Measurements from ENCODE around the gene AVL9.
"Not testable (repeated sequence)": the region's sequence is repeated elsewhere in the genome, so short reads cannot be mapped to it uniquely, and the experiment has no call there.

The AVL9 gene

DNA sequence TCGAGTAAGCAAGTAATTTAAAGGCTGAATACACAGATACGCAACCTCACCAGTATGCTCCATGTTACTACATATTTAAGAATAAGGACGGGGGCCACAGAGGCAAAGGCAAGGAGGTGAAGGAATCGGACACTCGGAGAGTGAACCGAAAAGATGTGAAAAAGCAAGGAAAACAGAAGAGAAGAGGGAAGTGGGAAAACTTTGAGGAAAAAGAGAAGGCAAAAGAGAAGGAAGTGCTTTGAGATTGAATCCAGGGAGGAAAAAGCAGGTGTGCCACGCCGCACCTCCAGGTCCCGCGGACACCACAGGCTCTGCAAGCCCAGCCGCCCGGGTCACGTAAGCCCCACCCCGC lies 367 bp upstream of the AVL9 start:
- DNase-seq (ENCODE audit: extremely low read depth in 1 of 2, low read depth in 1 of 2), result no peak

DNA sequence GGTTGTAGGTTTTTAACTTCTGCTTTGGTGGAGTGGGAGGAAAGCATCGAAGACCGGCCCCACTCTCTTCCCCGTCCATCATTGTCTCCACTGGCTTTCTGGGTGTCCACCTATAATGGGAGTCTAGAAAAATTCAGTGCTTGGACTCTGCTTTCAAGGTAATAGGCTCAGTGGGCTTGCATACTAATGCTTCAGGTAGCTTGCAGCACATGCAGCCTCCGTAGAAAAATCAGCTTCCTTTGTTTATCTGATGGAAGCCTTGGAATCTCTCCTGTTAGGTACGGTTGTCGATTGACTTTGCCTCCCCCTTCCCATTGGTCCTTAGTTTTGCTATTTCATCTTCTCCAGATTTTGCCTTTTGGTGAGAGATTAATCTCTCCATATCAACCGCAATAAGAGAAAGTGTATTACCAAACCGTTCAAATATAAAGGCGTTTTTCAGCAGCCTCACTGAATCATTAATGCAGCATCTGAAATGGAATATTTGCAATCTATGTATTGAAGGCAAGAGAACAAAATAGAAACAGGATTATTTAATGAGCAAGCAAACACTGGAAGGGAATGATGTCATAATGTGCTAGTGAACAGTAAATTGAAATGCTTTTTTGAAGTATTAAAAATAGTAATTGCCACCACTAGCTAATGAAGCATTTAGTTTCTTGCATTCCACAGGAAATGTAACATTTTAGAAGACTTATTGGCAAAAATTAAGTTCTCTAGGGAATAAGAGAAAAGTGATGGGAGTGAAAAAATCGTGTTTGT lies 944 bp downstream of the AVL9 start:
- DNase-seq (ENCODE audit: extremely low read depth in 1 of 2, low read depth in 1 of 2), result no peak

DNA sequence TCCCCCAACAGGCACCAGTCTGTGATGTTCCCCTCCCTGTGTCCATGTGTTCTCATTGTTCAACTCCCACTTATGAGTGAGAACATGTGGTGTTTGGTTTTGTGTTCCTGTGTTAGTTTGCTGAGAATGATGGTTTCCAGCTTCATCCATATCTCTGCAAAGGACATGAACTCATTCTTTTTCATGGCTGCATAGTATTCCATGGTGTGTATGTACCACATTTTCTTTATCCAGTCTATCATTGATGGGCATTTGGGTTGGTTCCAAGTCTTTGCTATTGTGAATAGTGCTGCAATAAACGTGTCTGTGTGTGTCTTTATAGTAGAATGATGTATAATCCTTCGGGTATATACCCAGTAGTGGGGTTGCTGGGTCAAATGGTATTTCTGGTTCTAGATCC lies 4.5 kb downstream of the AVL9 start:
- not testable (repeated sequence) for DNase-seq (ENCODE audit: extremely low read depth in 1 of 2, low read depth in 1 of 2)

DNA sequence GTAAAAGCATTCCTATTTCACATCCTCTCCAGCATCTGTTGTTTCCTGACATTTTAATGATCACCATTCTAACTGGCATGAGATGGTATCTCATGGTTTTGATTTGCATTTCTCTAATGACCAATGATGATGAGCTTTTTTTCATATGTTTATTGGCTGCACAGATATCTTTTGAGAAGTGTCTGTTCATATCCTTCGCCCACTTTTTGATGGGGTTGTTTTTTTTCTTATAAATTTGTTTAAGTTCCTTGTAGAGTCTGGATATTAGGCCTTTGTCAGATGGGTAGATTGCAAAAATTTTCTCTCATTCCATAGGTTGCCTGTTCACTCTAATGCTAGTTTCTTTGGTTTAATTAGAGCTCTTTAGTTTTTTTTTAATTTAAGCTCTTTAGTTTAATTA lies 4.9 kb downstream of the AVL9 start:
- not testable (repeated sequence) for DNase-seq (ENCODE audit: extremely low read depth in 1 of 2, low read depth in 1 of 2)

DNA sequence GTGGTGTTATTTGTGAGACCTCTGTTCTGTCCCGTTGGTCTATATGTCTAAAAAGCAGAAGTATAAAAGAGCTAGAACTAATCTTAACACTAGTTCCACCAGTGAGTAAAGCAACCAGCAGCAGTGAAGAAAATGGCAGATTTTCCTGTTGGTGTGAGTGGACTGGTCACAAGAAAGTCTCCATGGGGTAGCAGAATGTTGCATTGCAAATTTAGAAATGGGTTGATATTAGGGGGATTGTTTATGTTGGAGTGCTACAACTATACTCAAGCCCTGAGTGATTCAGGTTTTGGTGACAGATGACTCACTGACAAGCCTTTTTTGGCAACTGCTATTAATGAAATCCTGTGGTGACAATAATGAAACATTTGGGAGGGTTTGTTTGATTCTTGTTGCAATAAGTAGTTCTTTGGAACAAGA lies 5.6 kb downstream of the AVL9 start:
- no peak for DNase-seq (ENCODE audit: extremely low read depth in 1 of 2, low read depth in 1 of 2)

DNA sequence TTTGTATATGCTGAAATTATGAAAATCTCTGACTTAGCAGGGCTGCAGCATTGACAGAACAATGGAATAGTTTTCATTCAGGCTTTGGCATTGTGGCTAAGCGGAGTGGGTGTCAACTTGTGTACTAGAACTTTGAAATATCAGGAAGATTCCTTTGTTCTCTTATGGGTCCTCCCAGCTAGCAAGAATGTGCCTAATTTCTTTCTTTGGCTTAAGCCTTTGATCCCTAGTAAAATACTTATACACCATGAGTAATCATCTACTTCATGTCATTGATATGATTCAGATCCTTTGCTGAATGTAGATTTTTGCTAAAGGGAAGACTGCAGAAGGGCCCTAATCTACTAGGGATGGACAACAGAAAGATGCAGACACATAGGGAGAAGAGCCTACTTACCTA lies 6.2 kb downstream of the AVL9 start:
- DNase-seq (ENCODE audit: extremely low read depth in 1 of 2, low read depth in 1 of 2), result no peak

DNA sequence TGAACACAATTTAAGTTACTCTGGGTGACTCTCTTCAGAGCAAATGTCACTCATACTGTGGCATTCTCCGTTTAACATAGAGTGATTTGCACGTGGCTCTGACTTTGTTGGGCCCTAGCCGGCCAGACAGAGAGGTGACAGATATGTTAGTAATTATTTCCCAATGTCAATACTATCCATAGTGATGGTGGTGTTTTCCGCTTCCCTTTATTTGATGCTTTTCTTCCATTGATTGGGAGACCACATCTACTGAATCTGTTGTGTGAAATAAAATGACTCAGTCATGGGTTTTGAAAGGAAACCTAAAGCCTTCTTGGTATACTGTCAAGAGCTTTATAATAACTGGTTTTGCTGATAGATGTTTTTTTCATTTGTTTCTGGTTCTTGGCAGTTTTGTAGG lies 7.4 kb downstream of the AVL9 start:
- no peak for DNase-seq (ENCODE audit: extremely low read depth in 1 of 2, low read depth in 1 of 2)

DNA sequence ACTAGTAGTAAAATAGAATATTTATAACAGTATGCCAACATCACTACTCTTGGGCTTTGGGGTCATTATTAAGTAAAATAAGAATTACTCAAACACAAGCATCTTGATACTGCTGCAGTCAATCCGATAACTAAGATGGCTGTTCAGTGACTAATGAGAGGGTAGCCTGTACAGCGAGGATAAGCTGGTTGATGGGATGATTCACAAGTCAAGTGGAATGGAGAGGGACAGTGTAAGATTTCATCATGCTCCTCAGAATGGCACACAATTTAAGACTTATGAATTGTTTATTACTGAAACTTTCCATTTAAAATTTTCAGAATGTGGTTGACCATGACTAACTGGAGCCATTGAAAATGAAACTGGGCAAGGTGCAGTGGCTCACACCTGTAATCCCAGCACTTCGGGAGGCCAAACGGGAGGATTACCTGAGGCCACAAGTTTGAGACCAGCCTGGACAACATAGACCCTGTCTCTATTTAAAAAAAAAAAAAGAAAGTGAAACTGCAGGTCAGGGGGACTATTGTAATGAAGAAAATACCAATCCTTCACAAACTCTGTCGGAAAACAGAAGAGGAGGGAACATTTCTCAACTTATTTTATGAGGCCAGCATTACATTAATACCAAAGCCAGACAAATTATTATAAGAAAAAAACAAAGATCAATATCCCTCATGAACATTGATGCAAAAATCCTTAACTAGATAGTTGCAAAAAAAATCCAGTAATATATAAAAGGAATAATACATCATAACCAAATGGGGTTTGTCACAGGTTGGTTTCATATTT lies 11.2 kb downstream of the AVL9 start:
- DNase-seq (ENCODE audit: extremely low read depth in 1 of 2, low read depth in 1 of 2), result no peak

DNA sequence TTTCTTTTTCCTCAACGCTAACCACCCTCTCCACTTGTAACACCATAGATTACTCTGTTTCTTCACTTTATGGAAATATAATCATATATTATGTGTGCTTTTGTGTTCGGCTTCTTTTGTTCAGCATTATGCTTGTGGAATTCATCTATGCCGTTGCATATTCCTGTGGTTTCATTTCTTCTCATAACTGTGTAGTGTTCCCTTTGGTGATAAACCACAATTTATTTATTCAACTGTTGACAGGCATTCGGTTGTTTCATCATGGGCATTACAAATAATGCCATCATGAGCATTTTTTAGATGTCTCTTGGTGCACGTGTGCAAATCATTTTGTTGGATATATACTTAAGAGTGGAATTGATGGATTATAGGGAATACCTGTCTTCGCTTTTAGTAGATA lies 12.1 kb downstream of the AVL9 start:
- no peak for DNase-seq (ENCODE audit: extremely low read depth in 1 of 2, low read depth in 1 of 2)

DNA sequence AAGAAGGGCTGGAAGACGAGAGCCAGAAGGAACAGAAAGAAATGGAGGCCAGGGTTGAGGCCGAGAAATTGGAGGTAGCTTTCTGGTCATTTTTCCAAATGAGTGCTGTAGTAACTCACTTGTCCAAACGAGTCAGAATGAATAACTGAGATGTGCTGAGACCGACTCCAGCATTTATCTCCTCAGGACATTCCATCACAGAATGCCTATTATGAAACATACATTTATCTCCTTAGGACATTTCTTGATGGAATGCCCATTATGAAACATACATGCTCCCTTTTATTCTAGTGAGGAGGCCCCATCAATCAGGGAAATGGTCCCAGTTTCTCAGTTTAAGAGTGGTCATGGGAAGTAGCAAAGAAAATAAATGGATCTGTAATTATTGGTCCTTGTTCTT lies 16.5 kb downstream of the AVL9 start:
- DNase-seq (ENCODE audit: extremely low read depth in 1 of 2, low read depth in 1 of 2), result no peak

DNA sequence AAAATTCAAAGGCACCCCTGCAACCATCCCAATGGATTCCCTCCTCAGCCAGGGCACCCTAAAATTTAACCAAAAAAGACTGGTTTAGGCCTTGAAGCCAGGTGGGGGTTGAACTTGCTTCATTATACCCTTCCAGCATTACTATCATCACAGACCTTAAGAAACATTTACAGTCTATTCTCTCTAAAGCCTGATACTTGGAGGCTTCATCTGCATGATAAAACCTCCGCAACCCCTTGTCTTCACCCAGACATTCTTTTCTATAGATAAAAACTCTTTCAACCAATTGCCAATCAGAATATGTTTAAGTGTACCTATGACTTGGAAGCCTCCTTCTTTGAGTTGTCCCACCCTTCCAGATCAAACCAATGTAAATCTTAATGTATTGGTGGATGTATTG lies 17.9 kb downstream of the AVL9 start:
- DNase-seq (ENCODE audit: extremely low read depth in 1 of 2, low read depth in 1 of 2), result no peak

DNA sequence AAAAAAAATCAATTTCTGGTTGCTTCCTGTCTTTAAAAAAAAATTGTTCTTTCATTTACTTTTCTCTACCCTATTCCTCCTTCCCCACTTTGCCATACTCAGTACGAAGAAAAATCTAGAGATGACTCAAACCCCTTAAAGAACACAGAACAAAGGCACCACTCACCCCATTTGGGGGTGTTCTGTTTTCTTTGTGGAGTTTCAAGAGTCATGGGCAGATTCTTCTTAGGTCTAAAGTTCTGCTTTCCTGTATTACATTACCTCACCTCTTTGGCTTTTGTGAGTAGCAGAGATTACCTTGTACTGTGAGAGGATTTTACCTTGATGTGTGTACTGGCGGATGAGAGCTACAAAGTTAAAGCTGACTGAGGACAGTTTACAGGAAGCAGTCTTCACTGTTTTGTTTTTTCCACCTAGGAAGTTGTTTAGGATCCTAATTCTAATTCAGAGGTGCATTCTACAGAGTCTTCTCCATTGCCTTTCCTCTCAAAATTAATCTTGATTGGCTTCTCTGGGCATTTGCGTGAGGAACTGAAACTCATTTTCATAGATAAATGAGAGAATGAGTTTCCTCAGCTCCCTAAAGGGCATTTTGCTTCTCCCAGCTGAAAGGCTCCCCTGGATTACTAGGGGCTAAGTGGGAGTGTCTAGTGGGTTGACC lies 20.7 kb downstream of the AVL9 start:
- no peak for DNase-seq (ENCODE audit: extremely low read depth in 1 of 2, low read depth in 1 of 2)

DNA sequence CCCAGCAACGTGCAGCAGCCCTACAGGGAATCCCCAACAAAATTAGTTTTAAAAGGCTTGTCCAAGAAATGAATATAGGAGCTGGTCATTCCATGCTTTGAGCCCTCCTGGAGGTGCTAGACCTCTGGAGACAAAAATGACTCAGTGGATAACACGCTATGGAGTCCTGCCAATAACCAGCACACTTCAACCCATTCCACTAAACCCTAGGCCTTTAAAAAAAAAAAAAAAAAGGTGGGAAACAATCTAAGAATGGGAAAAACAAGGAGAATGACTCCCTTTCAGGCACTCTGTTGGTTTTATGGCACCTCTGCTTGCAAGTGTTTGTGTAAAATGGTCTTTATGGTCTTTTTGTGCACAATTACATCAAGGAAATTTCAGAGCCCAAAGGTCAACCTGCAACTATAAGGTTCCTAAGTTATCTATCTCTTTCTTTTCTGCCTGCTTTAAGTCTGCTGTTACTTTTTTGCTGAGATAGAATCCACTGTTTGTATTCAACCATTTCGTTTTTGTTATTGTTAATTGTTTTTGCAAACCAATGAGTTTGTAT lies 21.3 kb downstream of the AVL9 start:
- no peak for DNase-seq (ENCODE audit: extremely low read depth in 1 of 2, low read depth in 1 of 2)

DNA sequence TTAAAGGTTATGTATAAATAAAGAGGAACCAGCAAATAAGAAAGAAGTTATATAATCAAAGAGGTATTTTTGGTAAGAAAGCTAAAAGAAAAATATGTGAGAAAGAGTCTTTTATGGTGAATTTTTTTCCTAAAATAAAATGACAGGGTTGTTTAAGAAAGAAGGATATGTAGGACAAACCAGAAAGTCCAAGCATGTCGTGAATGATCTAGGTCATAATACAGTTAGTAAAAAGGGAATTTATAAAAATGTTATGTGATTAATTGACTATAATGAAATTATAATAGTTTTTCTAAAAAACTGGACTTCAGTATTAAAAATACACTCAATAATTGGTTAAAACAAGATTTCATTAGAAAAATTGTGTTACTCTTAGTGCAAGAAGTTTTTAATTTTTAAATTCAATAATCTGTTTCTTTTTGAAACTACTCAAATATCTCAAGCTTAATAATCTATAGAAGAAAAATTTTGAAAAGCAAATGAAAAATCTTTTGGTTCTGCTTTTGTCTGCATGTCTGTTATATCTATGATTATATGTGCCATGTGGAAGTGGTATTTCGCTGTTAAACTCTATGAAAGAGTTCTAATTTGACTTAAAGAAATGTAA lies 23.3 kb downstream of the AVL9 start:
- DNase-seq (ENCODE audit: extremely low read depth in 1 of 2, low read depth in 1 of 2), result no peak

DNA sequence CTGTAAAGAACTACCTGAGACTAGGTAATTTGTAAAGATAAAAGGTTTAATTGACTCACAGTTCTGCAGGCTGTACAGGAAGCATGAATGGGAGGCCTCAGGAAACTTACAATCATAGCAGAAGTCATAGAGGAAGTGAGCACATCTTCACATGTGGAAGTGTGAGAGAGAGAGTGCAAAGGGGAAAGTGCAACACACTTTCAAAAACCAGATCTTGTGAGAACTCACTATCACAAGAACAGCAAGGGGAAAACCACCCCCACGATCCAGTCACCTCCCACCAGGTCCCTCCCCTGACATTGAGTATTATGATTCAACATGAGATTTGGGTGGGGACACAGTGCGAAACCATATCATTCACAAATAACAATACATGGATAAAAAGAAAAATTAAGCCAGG lies 24.5 kb downstream of the AVL9 start:
- no peak for DNase-seq (ENCODE audit: extremely low read depth in 1 of 2, low read depth in 1 of 2)

DNA sequence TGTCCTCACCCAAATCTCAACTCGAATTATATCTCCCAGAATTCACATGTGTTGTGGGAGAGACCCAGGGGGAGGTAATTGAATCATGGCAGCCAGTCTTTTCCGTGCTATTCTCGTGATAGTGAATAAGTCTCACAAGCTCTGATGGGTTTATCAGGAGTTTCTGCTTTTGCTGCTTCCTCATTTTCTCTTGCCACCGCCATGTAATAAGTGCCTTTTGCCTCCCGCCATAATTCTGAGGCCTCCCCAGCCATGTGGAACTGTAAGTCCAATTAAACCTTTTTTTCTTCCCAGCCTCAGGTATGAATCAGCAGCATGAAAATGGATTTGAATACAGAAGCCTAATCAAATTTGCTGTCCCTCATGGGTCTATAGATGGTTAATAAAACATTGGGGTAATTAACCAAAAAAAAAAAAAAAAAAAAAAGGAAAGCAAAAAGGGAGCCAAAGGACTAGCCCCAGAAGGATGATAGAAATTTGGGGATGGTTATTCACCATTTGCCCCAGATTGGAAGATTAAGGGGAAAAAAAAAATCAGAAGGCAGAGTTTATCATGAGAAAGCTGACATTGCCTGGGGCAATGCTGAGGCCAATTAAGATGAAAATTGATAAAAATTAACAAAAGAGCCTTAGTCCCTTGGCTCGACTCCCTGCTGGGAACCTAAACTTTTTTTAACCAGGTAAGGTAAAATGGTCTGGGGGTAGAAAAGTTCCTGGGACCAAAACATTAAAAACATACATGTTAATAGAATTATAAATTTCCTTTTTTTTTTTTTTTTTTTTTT lies 27.6 kb downstream of the AVL9 start:
- DNase-seq (ENCODE audit: extremely low read depth in 1 of 2, low read depth in 1 of 2), result no peak

DNA sequence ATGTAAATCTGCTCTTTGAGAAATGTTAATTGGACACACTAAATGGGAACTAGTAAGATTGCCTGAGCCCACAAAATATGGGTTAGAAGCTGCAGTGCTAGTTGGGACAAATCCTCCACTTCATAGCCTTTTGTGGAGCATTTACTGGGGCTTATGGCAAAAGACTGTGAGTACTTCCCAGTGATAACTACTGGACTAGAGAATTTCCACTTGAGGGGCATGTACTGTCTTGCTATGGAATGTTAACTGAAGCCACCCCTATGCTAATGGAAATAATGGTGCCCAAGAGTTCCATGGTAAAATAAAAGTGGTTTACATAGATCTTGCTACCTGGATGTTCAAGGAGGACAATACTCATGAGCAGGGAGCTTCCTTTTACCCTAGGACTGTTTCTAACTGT lies 29.3 kb downstream of the AVL9 start:
- no peak for DNase-seq (ENCODE audit: extremely low read depth in 1 of 2, low read depth in 1 of 2)

DNA sequence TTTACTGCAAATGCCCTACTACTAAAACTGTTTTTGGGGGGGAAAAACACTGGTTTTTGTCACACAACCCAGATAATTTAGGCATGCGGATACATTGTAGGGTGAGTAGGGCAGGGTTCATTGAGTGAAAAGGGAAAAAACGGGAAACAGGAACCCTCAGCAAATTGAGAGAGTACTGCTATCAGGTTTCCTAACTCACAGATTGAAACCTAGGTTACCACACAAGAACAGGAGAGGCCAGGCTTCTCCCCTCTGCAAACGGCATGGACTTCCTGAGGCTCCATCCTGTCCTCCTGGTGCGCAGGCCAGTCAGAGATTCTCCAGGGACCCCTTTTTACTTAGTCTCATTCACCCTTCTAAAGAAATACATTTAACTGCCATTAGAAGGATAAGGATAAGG lies 30.6 kb downstream of the AVL9 start:
- no peak for DNase-seq (ENCODE audit: extremely low read depth in 1 of 2, low read depth in 1 of 2)

DNA sequence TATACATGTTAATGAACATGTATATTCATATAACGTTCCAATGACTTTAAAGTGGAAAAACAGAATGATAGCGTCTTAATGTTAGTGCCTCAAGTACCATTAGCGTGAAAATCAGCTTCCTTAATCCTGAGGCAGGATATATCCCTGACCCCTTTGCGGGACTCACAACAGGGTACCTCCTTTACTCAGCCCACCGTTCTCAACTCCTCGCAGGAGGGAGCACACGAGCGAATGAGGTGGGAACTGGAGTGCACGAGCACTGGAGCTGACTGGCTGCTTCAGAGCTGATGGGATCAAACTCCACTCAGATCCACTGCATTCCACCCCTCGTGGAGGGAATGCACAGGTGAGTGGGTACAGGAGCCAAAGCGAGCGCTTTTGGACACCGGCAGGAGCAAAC lies 36.1 kb downstream of the AVL9 start:
- no peak for DNase-seq (ENCODE audit: extremely low read depth in 1 of 2, low read depth in 1 of 2)

DNA sequence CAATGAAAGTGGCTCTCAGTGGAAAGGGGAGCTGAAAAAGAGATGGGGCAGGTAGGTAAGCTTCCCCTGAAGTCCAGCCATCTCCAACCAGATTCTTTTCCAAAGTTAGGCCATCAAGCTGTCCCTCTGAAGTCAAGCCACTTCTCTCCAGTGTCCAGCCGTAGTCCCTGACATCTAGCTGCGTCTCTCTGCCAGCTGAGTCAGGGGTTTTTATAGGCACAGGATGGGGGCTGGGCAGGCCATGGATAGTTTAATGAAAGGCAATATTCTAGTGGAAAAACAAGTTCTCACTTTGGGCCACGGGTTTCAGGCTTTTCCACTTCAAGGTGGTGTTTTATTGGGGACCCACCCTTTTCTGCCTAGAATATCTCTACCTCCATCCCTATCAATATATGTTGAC lies 36.8 kb downstream of the AVL9 start:
- no peak for DNase-seq (ENCODE audit: extremely low read depth in 1 of 2, low read depth in 1 of 2)

DNA sequence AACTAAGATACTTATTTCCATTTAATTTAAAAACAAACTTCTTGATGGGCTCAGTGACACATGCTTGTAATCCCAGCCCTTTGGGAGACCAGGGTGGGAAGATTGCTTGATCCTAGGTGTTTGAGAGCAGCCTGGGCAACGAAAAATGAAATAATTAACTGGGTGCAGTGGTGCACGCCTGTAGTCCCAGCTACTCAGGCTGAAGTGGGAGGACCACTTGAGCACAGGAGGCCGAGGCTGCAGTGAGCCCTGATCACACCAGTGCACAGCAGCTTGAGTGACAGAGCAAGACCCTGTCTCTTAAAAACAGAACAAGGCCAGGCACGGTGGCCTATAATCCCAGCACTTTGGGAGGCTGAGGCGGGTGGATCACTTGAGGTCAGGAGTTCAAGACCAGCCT lies 37.4 kb downstream of the AVL9 start:
- DNase-seq (ENCODE audit: extremely low read depth in 1 of 2, low read depth in 1 of 2), result no peak

Data from stimulated activated CD8-positive, alpha-beta memory T cell treated with anti-CD3 and anti-CD28 coated beads, Interleukin-7, amount 100 ng/mL, for 48 hours (primary cell).